ENCODE measurements around the gene TTC24.
"Not testable (repeated sequence)": the region's sequence is repeated elsewhere in the genome, so short reads cannot be mapped to it uniquely, and the experiment has no call there.

Gene TTC24

GRCh38 chr1:156579472-156579871 is at the start of gene TTC24:
Gene TTC24, plus strand, starts transcription at chr1:156579723. Its CDS starts 1,642 bp downstream, at chr1:156581365.
- no peak for DNase-seq (ENCODE audit: low read depth)

GRCh38 chr1:156530006-156530405 is 49.5 kb upstream of the TTC24 start:
- no peak for DNase-seq (ENCODE audit: low read depth)

GRCh38 chr1:156532374-156532773 is 47.1 kb upstream of the TTC24 start:
- no peak for DNase-seq (ENCODE audit: low read depth)

GRCh38 chr1:156533568-156534220 is 45.8 kb upstream of the TTC24 start:
- no peak for DNase-seq (ENCODE audit: low read depth)

GRCh38 chr1:156534424-156535060 is 45.0 kb upstream of the TTC24 start:
- no peak for DNase-seq (ENCODE audit: low read depth)

GRCh38 chr1:156537027-156537426 is 42.5 kb upstream of the TTC24 start:
- no peak for DNase-seq (ENCODE audit: low read depth)

- DNase-seq (ENCODE audit: low read depth) = no peak
These were observed 40.6 kb upstream of the TTC24 start for GRCh38 chr1:156538711-156539440.

GRCh38 chr1:156539818-156540355 is 39.6 kb upstream of the TTC24 start:
- DNase-seq (ENCODE audit: low read depth) = no peak

- DNase-seq (ENCODE audit: low read depth) = no peak
These were observed 38.6 kb upstream of the TTC24 start for GRCh38 chr1:156540955-156541354.

GRCh38 chr1:156543066-156543465 is 36.5 kb upstream of the TTC24 start:
- no peak for DNase-seq (ENCODE audit: low read depth)

- no peak for DNase-seq (ENCODE audit: low read depth)
These were observed 34.9 kb upstream of the TTC24 start for GRCh38 chr1:156544592-156545102.

- no peak for DNase-seq (ENCODE audit: low read depth)
These were observed 33.3 kb upstream of the TTC24 start for GRCh38 chr1:156546267-156546666.

- no peak for DNase-seq (ENCODE audit: low read depth)
These were observed 32.1 kb upstream of the TTC24 start for GRCh38 chr1:156547434-156547833.

- no peak for DNase-seq (ENCODE audit: low read depth)
These were observed 31.5 kb upstream of the TTC24 start for GRCh38 chr1:156547982-156548381.

- DNase-seq (ENCODE audit: low read depth) = no peak
These were observed 30.1 kb upstream of the TTC24 start for GRCh38 chr1:156549390-156549789.

- no peak for DNase-seq (ENCODE audit: low read depth)
These were observed 29.7 kb upstream of the TTC24 start for GRCh38 chr1:156549831-156550230.

- no peak for DNase-seq (ENCODE audit: low read depth)
These were observed 29.2 kb upstream of the TTC24 start for GRCh38 chr1:156550346-156550745.

GRCh38 chr1:156551066-156551643 is 28.4 kb upstream of the TTC24 start:
- no peak for DNase-seq (ENCODE audit: low read depth)

- DNase-seq (ENCODE audit: low read depth) = peak; percentile 40
These were observed 27.7 kb upstream of the TTC24 start for GRCh38 chr1:156551869-156552268.

GRCh38 chr1:156552518-156552917 is 27.0 kb upstream of the TTC24 start:
- DNase-seq (ENCODE audit: low read depth) = no peak

- DNase-seq (ENCODE audit: low read depth) = not testable (repeated sequence)
These were observed 26.6 kb upstream of the TTC24 start for GRCh38 chr1:156552937-156553336.

GRCh38 chr1:156553860-156554485 is 25.6 kb upstream of the TTC24 start:
- no peak for DNase-seq (ENCODE audit: low read depth)
